ENCODE data around the gene MYH13.

Gene MYH13

GRCh38 chr17:10316801-10317542, 55.8 kb downstream of the MYH13 start:
- TF ChIP-seq, protein P1, sequence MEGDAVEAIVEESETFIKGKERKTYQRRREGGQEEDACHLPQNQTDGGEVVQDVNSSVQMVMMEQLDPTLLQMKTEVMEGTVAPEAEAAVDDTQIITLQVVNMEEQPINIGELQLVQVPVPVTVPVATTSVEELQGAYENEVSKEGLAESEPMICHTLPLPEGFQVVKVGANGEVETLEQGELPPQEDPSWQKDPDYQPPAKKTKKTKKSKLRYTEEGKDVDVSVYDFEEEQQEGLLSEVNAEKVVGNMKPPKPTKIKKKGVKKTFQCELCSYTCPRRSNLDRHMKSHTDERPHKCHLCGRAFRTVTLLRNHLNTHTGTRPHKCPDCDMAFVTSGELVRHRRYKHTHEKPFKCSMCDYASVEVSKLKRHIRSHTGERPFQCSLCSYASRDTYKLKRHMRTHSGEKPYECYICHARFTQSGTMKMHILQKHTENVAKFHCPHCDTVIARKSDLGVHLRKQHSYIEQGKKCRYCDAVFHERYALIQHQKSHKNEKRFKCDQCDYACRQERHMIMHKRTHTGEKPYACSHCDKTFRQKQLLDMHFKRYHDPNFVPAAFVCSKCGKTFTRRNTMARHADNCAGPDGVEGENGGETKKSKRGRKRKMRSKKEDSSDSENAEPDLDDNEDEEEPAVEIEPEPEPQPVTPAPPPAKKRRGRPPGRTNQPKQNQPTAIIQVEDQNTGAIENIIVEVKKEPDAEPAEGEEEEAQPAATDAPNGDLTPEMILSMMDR (IDR thresholded peaks at IDR 0.05; ENCODE audit: extremely low read depth, missing control alignments) = peak; percentile 68
- DNase-seq (ENCODE audit: low spot score) = peak; percentile 64

GRCh38 chr17:10314329-10314728, 58.5 kb downstream of the MYH13 start:
- TF ChIP-seq, protein P1 (IDR thresholded peaks at IDR 0.05; ENCODE audit: extremely low read depth, missing control alignments) = no peak
- no peak for DNase-seq (ENCODE audit: low spot score)

DNA sequence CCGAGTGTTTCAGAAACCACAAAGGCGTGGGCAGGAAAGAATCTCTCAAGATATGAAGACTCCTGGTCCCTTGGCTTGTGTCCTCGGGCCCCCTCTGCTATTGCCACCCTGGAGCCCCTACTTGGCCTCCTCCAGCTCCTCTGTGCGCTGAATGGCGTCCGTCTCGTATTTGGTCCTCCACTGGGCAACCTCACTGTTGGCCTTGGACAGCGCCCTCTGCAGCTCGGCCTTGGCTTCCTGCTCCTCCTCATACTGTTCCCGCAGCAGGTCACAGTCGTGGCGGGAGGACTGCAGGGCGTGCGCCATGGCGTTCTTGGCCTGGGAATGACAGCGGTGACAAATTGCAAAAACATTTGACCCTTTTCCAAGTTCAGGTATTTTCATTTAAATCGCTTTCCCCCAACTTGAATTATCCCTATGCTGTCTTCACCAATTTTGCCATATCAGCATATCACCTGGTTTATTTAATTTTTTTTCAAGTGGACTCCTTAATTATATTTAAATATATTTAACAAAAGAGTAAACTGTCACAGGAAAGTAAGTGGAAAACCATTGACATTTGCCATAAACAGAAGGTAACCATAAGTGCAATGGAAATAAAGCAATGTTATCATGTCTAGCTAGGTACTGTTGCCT, 59.7 kb downstream of the MYH13 start:
- TF ChIP-seq, protein P1 (IDR thresholded peaks at IDR 0.05; ENCODE audit: extremely low read depth, missing control alignments) = no peak
- DNase-seq (ENCODE audit: low spot score) = no peak

- DNase-seq (ENCODE audit: low spot score) = no peak
- TF ChIP-seq, protein P1 (IDR thresholded peaks at IDR 0.05; ENCODE audit: extremely low read depth, missing control alignments) = no peak
Measured at GRCh38 chr17:10311131-10311530, 61.7 kb downstream of the MYH13 start.

GRCh38 chr17:10309003-10309974, 63.5 kb downstream of the MYH13 start:
- TF ChIP-seq, protein P1 (IDR thresholded peaks at IDR 0.05; ENCODE audit: extremely low read depth, missing control alignments) = no peak

DNA sequence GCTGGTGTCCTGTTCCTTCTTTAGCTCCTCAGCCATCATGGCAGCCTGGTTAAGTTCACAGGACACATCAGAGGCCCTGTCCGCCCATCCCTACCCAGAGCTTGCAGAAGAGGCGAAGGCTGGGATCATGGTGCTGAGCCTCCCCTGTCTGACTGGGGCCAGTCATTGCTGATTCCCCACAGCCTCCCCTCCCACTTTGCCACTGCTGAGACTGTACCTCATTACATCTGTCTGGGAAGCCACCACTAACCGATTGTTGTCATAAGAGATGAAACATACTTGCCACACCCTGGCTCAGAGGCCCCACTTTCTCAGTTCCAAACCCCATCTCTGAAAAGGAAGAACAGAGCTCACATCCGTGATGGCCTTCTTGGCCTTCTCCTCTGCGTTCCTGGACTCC, 66.2 kb downstream of the MYH13 start:
- no peak for DNase-seq (ENCODE audit: low spot score)
- TF ChIP-seq, protein P1 (IDR thresholded peaks at IDR 0.05; ENCODE audit: extremely low read depth, missing control alignments) = no peak

More at GRCh38 chr17:10309003-10309974, 63.5 kb downstream of the MYH13 start:
- no peak for DNase-seq (ENCODE audit: low spot score)

Data from GM20000 (cell line).